GM21717 (cell line): ENCODE results near the gene MYORG.

Source experiments
- ATAC-seq: cut with Tn5 transposase; IDR thresholded peaks from one replicate; pipeline ENCODE4 v1.9.1; 2021; ENCODE audit warnings: mild to moderate bottlenecking, moderate library complexity; ENCODE audit not compliant: unreplicated experiment

Gene MYORG

DNA sequence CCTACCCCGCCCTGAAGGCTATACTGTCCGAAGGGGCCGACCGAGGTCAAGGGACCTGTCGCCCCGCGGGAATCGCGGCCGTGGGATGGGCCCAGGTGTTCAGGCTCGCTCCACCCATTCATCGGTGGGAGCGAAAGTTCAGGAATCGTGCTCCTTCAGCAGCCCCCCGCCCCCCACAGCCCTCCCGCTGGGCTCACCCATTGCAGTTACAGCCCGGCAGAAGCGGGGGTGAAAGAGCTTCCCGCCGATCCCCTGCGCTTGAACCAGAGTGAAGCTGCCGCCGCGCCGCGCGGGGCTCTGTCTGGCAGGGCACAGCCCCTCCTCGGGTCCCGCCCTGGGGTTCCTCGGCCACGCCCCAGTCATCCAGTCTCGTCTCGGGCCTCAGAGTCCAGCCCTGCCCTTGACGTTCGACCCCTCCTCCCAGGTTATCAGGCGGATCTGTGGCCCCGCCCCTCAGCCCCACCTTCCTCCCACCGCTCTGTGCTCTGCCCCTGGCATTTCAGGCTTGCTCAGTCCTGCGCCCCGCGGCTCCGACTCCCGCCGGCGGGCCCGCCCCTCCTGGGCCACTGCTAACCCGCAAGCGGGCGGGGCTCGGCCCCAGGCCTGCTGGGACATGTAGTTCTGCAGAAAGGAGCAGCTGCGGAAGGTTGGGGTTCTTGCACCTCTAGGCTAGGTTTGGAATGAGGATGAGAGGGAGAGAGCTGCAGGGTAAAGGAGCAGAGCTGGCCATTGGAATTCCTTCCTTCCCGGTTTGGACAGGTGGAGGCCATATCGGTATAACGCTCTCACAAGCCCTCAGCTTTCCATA lies at the start of gene MYORG:
Gene MYORG (minus strand): TSS at position 303 of the 808 bp plus-strand sequence. CDS start 3,955 bp downstream, outside the sequence.
- ATAC-seq: peak; percentile 86

DNA sequence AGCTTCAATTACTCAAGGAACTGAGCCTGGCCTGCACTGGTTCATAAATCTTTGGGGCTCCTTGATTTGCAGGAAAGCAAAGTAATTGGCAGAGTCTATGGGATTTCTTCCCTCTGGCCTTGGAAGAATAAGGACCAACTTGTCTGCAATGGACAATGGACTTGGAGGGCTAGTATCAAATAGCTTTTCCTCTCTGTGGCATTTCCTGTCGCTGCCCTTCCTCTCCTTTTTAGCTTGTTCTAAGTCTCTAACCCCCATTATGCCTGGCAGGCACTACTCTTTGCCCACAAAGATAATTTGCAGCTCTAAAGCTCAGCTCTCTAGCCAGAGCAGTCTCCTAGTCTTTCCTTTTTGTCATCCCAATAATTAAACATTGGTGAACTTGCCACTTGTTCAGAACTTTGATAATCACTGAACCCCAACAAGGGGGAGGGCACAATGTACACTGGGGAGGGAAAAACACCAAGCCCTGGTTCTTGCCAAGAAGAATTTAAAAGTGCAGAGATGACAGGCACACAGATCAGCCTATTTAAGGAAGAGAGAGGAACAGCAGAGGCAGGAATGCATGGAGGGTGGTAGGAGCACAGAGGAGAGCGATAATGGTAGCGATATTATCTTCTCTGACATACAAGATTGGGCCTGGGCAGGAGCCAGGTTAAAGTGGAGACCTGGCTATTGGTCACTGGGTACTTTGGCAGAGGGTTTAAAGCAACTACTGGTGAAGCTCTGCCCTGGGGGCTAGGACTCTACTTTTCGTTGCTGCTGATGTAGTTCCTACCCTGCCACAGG lies 43.2 kb upstream of the MYORG start:
- ATAC-seq: no peak

DNA sequence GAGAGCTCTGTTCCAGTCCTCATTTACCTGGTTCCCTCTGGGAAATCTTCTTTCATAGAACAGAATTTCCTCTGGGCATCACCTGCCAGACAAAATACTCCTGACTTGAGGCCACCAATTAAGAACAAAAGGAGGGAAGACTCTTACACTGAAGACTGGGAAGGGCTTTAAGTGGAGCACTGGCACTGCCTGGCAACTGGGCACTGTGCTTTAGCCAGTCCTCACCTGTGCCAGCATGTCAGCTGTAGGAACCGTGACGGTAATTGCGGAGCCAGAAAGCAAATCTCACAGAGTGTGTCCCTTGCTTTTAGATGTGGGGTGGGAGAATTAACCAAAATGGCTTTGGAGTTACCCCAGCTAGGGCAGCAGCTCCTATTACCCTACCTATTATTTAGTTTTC lies 41.0 kb upstream of the MYORG start:
- no peak for ATAC-seq

DNA sequence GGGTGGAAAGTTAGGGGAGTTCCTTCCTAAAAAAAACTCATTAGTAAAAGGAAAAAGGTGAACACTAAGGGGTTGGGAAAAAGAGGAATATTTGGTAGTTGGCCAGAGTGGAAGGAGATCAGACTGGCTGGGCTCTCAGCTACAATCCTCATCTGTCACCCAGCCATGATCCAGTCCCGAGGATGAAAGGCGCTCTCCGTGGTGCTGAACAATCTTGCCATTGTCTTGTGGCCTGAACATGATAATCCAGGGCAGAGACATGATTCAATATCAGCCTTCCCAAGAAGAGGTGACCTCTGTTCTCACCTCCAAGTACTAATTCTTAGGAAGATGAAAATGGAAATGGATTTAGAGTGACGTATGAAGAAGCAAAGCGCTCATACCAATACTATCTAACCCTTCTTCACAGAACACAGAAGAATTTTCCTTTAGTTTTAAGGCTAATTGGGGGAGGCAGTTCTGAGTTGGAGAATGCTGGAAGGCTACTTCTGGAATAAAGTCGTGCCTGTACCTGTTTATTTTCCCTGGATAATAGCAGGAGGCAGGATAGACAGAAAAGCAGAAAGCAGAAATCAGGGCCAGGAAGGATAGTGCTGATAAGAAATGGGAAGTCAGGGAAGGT lies 36.6 kb upstream of the MYORG start:
- no peak for ATAC-seq

DNA sequence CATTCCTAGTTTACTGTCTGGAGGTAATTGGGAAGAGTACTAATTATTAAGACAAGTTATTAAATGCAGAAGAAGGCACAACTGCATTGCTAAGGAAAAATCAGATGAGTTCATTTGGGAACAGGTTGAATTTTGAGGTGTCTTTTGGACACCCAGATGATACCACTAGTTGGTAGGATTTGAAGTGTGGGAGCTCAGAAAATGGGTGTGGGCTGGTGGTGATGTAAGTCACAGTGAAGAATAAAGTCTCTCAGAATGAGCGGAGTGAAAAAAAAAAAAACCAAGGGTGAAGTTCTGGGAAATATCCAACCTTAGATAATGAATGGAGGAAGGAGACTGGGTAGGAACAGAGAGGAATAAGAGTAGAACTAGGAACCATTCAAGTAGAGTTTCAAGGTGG lies 35.6 kb upstream of the MYORG start:
- ATAC-seq: no peak

DNA sequence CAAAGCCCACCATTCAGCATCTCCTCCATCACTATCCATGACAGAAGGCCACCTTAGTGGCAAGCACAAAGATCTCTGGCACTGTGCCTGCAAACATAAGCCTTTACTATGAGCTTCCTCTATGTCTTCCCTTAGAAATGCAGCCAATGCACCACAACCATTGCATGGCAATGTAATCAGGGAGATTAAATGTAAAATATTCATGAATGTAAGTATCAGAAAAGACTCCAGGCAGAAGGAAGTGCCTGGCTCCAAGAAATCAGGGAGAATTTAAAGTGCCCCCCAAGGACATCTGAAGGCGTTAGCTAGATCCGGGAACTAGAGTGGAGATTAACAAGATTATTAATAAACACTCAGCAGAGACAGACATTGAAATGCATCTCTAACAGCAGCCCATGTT lies 32.5 kb upstream of the MYORG start:
- ATAC-seq: no peak

DNA sequence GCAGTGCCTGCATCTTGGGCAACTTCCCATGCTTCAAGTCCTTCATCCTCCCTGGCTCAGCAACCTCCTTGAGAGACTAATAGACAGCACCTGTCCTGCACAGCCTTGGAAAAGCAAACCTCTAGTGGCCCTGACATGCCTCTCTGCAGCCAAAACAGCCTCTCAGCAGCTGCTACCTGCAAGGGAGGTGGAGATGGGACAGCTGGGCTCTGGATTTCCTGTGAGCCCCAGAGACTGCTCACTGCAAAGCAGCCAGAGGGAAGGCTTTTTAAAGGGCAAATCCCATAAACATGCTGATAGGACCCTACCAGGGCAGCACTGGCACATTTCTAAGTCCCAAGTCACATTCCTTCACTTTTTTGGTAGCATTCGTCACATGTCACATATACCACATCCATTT lies 31.5 kb upstream of the MYORG start:
- no peak for ATAC-seq

DNA sequence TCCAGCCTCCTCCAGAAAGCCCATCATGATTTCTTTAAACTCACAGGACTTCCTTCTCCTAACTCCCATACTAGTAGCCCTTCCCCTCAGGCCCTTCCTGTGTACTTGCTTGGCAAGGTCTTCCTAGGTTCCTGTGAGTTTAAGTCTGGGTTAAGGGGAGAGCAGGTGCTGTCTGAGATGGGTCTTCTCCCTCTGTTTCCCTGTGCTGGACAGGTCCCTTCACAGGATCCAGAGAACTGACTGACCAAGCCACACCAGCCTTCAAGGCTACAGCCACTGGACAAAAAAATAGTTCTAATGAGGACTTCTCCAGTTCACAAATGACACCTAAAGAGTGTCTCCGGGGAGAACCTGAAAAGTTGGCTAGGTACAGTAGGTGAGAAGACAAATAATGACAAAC lies 29.5 kb upstream of the MYORG start:
- no peak for ATAC-seq

DNA sequence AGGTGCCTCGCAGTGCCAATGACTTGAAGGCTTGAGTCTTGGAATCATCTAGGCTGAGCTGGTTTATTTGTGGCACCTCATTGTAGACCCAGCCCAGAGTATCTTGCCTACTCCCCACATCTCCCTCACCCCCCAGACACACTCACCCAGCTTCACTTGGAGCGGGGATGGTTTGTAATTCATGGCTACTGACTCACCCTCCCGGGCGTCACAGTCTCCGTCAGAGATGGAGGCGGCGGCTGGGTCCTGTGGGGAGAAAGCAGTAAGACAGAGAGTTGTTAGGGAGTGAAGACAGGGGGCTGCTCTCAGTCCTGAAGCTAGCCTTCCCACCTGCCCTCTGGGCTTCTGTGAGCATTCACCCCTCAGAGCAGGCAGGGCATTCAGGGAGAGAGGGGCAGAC lies 29.0 kb upstream of the MYORG start:
- ATAC-seq: no peak

DNA sequence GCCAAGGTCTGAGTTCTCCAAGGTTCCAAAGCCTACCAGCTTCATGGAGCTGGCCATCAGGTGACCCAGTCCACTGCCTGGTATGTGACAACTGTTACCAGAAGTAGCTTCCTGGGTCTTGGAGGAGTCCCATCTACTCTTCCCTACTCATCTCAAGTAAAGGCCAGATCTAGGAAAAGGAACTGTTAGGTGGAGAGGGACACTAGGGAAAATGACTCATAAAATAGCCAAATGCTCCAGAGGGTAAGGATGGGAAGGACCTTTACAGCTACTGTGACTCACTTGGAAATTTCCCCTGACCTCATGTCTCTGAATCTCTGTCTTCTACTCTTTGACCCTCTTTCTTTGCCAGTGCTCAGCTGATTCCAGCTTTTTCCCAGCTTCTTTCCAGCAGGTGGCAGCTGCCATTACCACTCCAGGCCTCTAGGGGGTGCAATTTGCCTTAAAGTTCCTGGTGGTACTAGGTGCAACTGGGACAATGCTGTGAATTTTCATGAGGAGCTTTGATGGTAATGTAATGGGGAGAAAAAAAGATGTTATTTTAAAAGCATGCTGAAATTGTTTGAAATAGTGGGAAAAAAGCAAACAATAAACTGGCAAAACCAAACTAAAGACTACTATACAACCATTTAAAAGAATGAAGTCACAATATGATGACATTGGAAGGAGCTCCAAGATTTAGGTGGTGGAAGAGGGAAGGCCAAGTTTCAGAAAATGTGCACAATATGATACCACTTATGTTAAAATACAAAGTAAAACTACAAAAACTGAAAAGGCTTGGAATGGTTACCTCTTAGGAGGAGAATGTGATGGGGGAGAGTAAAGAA lies 27.1 kb upstream of the MYORG start:
- ATAC-seq: no peak

DNA sequence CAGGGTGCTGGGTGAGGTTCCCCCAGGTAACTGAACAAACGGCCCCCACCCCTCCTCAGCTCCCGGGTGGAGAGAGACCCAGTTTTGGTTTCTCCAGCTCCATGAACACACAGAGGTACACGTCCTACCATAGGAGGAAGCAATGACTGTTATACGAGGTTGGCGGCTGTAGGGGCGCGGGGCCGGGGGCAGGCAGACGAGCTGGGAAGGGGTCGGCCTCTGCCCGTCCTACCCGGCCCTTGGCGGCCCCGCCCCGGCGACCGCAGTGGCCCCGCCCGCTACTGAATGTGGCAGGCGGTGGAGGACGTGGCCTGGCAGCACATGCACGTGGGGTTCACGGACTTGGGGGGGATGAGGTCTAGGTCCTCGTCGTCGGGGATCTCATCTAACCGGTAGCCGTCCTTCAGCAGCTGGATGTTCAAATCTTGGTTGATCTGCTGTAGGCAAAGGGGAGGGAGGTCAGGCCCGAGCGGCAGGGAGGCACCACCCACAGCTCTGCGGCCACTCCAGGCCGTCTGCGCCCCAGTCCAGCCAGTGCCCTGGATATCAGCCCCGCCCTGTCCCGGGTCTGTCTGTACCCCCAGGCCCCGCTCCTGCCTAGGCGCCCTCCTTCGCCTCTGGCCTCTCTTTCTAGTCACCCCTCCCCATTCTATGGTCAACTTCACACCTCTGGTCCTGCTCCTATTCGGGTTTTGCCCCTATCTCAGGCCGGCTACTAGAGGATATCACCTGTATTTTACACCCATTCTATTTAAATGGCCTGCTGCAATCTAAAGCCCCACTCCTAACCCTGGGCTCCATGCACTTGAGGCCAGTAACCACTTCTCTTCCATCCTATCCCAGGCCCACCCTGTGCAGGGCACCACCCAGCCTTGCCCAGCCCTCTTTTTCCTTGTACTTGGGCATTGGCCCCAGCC lies 24.2 kb upstream of the MYORG start:
- no peak for ATAC-seq

DNA sequence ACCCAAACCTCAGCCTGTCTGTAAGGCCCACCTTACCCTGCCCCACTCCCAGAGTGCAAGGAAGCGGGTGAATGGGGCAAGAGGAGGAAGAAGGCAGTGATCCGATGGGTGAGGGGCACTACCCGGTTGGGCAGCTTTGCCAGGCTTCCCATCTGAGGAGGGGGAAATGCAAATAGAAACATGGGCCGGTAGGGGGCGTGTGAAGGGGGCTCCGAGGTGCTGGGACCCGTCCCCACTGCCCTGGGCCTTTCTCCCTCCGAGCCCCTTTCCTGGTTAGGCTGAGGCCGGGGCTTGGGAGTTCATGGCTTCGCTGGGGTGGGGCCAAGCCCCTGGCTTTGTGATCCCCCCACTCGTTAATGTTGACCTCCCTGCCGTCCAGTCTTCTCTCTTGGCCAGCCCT lies 23.6 kb upstream of the MYORG start:
- ATAC-seq: no peak

DNA sequence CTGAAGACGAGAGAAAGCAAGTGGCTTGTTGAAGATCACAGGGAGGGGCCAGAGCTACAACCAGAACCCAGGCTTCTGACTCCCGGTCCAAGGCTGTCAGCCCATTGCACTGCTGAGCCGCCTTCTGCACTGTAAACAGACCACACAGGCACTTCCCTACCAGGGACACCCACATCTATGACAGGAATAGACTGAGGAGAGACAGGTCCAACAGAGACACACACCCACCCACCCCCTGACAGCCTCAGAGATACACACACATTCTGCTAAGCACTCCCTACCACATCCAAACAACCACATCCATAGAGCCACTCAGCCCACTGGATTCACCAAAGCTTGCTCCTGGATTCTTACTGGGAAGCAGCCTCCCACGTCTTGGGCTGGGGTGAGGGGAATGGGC lies 23.0 kb upstream of the MYORG start:
- ATAC-seq: no peak

DNA sequence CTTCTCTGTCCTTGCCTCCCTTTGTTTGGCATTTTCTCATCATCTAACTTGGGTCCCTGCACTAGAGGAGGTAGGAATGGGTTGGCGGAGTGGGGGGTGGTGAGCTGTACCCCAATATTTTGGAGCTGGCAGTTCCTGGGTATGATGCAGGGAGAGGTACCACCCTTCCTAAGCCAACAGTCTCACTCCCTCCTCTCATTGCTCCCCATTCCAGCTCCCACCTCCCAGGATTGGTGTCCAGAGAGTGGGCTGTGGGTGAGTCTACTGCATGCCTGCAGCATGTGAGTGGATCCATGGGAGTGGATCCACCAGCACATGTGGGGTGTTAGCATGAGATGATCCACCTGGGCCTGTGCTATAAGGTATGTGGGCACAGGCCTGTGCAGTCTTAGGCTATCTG lies 22.2 kb upstream of the MYORG start:
- ATAC-seq: no peak

DNA sequence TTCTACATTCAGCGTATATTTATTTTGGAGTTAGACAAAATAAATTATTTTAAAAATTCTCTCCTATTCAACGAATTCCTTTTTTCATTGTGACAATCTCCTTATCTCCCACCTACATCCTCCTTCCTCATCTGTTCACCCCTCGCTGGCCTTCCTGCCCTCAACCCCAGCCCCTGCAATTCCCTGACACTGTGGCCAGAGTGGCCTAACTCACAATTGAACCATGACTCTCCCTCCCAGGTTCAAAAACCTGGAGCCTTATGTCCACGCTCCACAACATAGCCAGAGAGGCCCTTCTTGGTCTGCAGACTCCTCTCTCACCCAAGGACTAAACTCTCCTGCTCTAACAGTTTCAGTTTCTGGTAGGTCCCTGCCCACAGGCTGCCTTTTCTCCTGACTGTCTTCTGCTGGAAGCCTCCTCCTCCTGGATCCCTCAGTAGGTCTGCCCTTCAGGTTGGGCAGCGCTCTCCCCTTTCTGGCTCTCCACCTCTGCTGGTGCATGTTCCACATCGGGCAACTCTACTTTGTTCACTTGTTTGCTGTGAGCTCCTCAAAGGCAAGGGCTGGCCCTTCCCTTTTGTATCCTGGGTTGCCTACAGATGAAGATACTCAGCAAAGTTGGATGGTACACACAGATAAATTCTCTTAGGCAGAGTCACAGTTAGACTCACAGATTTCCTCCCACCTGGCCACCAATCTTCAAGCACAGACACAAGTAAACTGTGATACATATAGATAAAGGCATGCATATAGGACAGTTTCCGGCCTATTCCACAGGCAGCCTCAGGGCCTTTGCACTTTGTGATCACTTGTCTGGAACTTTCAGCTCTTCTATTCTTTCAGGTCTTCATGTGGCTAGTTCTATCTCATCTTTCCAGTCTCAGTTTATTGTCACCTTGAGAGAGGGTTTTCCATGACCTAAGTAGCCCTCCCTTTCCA lies 19.8 kb upstream of the MYORG start:
- ATAC-seq: no peak

DNA sequence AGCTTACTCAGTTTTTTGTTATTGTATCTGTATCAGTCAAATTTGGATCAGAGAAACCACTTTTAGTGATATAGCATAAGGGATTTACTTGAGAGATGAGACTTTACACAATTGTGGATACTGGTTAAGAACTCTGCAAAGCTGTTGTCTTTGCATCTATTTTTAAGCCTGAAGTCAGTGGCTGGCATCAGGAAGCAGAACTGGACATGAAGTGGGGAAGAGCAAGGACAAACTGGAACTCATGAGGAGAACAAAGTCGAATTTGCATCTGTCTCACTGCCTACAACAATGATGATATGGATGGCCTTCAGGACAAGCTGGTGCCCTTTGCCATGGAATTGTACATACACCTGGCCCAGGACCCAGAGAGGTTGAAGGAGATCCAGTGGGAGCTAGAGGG lies 15.8 kb upstream of the MYORG start:
- ATAC-seq: no peak

DNA sequence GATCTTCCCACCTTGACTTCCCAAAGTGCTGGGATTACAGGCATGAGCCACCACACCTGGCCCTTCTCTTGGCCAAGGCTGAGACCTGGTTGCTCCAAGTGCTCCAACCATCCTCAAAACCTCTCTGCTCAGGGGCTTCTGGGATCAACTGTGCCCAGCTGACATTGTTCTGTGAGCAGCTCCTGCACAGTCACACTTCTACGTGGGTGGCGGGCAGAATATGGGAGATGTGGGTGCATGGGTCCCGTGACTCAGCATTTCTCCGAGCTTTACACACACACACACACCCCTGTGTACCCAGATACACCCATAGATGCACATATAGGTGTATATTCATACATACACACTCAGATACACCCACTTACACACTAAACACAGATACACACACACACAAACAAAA lies 10.5 kb upstream of the MYORG start:
- no peak for ATAC-seq

DNA sequence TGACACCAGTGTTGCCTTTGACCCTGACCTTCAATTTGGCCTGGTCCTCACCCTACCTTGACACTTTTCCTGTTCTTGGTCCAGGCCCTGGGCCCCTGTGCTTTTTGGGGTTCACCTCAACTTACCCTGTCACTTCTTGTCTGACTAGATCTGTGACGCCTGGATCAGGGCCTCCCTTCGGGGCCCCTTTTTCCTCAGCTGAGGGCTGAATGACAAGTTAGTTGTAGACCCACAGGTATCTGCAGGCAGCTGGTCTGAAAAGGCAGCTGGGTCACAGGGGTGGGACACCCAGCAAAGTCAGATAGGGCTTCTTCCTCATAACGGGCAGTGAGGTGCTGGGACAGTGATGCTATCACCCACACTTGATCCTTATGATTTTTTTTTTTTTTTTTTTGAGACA lies 10.0 kb upstream of the MYORG start:
- ATAC-seq: no peak
